Measurements from ENCODE around the gene PIGQ.

GRCh38 chr16:609316-609715 is 39.5 kb downstream of the PIGQ start:
- TF ChIP-seq CTCF (IDR thresholded peaks at IDR 0.05): no peak
- no peak for TF ChIP-seq POLR2A (IDR thresholded peaks at IDR 0.05)
